Right renal pelvis (tissue), 4 donors: Measurements from ENCODE around the gene NXPH1. TPM values are rescaled to one million over a fixed set of nuclear protein-coding genes. Genes with fewer than 3 reads are reported as not detected.

Experiments
- DNase-seq, 4 donors: peaks; one replicate each; pipeline ENCODE4 v3.0.0-alpha.2; 2013; ENCODE audit warnings: low read depth in 4 of 4, low spot score in 3 of 4, missing footprints in 1 of 4
- polyA plus RNA-seq, 4 donors: library from polyadenylated mRNA; unstranded; fragments of 120-200 nt; gene quantifications; one replicate each; pipeline ENCODE4 v1.2.1, GENCODE V29; 2013; ENCODE audit not compliant: insufficient read length in 4 of 4

The NXPH1 gene
- polyA plus RNA-seq, 4 donors: 0.23 to 0.37 TPM; not detected in 2

DNA sequence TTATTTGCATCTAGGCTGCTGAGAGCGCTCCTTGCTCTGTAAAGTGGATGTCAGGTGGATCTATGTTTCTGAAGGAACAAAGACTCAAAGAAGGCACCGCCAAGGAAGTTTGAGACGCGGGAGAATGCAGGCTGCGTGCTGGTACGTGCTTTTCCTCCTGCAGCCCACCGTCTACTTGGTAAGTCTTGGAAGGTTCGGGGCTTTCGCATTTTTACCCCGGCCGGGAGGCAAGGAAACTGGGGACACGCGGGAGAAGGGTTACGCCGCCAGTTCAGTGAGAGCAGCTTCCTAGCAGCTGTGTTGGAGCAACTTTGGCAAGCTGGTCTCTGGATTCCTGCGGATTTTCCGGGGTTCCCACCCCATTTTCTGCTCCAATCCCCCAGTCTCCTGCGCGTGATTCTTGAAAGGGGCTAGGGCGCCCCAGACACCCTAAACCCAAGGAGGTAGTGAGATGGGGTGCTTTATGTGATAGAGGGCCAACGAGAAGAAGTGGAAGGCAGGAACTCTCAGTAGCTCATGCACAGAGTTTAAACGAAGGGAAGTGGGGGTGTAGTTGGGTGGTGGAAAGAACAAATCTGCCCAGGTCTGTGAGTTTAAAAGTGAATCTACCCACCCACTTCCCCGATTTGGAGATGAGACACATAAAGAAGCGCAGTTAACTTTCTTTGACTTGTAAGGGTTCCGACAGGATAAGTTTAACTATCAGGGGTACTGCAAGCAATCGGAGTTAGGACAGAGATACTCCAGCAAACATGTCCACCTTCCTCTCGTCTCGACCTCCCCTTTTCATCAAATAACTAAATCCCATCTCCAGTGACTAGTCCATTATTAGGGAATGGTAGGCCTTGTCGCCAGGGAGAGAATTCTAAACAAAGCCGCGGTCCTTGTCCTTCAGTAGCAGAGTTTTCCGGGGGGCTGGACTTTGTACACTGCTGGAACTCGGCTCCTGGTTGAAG is 2.5 kb downstream of the NXPH1 start:
- DNase-seq: no peak

DNA sequence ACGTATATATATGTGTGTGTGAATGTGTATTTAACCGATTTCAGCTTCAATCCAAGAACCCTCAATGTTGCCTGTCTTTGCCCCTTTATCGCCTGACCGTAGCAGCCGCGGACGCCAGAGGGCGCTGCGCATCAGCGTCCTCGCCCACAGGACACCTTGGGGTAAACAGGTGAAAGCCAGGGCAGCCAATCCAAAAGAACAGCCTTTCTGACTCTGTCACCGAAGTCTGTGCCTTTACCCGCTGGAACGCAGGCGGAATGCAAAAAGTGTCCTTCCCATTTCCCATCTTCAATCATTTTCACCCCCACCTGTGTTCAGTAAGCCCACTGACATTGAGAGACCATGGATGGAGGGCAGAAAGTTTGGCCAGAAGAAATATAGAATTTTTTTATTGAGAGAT is 3.6 kb downstream of the NXPH1 start:
- DNase-seq: no peak

DNA sequence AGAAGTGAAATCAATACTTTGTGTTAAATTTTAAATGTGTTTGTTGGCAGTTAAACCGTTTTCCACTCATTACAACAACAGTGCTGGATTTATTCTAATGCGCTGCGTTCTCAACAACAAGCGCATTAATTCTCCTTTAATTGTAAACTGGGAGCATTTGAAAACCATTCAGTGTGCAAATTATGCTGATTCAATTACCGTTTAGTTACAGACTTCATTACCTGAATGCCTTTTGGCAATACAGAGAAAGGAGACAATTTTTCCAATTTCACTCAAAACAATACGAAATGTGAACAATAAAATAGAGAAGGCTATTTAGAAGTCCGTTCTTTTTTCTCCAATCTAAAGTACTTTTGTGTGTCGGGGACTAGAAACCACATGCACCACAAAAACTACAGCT is 4.2 kb downstream of the NXPH1 start:
- no peak for DNase-seq

DNA sequence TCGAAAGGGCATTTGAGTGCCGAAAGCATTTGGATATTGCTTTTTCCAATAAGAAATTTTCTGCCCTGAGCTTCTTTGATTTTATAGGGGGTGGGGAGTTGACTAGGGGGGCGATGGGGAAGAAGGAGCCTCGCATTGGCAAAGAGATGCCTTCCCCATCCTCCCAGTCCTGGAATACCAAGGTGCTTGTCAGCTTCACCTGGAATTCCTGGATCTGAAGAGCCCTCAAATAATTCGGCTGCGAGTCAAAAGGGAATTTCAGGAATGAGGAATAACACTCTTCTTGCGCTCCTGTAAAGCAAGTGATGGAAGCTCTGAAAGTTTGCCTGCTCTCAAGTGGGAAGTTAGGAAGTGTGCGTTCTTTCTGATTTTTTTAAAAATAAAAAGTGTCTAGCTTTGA is 7.3 kb downstream of the NXPH1 start:
- no peak for DNase-seq

DNA sequence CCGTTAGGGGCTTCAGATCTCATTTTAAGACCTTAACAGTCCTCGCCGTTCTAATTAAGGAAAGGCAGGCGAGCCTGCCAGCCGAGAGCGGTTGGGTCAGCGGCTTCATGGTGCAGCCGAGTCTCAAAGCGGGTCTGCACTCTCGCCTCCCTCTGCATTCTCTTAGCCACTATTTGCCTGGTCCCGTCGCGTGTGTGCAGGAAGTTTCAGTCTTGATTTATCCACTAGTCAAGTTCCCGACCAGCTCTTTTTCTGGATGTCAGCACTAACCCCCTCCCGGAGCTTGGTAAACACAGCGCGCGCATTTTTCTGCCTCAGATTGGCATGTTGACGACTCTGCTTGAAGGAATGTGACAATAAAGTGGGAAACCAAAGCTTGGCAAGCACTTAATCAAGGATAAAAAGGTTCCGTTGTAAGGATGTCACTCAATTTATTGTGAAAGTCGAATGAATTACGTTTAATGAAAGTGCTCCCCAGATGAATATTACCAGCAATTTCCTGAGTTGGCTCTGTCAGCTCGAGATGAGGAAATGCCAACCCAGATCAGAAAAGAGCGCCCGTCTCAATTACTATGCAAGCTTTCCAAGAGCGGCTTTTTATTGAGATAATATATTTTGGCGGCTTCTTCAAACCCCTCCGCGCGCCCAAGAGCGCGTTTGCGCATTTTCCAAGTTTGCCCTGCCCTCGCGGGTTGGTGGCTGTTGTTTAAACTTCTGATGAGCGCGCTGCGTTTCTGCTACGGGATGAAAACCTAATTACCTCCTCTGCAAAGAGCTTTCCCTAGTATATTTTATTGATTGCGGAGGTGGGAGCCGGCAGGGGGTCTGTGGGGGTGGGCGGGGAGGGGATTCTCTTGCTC is 7.9 kb downstream of the NXPH1 start:
- DNase-seq: no peak

GRCh38 chr7:8442051-8442813 is 8.8 kb downstream of the NXPH1 start:
- DNase-seq: no peak

- DNase-seq: peak; percentile 50 to 77 (median 58)
Measured at GRCh38 chr7:8442814-8443304, 9.4 kb downstream of the NXPH1 start.

DNA sequence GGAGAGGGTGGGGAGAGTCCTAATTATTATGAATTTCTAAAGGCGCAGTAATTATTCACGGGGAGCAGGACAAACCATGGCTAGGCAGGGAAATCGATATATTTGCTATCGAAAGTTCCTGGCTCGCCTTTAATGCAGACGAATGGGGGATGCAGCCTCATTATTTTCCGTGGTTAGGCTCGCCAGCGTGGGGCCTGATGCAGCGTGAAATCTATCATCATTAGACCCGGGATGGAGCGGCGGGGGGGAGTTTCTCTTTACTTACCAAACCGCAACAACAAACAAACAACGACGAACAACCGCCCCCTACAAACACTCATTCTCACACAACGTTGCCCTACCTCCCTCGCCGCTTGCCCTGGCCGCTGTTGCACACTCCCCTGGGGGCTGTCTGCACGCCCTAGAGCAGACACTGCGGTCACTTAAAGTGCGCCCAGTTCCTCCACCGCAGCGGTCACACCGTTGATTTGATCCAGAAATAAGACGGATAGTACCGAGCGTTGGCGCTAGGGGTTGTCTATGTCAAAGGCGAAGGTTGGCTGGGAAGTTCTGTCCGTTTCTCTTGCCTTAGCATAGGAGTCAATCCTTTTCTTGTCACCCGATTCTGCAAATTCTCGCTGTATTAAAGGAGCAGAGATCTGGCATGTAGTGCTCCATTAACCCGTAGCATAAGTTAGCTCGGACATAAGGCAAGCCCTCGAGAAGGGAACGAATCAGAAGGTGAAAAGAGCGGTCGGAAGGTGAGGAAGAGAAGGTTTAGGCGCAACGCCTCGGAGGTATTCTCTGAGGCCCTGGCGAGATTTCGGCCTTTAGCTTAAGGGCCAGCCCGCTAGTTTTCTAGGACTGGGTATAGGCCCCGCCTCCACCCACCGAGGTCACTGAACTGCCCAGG is 10.4 kb downstream of the NXPH1 start:
- no peak for DNase-seq

DNA sequence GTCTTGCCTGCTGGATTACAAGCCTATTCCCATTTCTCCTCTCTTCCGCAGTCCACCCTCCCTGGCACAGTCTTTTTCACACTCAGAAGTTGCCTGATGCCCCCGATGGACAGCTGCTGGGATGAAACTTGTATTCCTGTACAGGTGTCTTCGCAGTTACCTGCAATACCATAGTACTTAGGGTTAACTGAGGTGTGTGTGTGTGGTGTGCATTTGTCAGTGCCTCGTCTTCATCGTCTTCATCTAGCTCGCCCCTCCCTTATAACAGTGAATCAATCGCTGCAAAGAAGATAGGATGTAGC is 11.0 kb downstream of the NXPH1 start:
- DNase-seq: no peak

DNA sequence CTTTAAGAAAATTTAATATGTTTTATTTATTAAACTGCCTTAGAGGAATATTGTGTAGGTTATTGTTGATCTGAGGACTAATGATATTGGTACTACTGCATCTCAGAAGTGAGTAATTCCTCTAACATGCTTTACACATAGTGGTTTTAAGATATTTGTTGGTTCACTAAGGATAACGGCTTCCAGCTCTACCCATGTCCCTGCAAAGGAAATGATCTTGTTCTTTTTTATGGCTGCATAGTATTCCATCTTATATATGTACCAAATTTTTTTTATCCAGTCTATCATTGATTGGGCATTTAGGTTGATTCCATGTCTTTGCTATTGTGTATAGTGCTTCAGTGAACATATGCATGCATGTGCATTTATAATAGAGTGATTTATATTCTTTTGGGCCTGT is 20.1 kb downstream of the NXPH1 start:
- DNase-seq: no peak

GRCh38 chr7:8455426-8455825 is 22.0 kb downstream of the NXPH1 start:
- no peak for DNase-seq

DNA sequence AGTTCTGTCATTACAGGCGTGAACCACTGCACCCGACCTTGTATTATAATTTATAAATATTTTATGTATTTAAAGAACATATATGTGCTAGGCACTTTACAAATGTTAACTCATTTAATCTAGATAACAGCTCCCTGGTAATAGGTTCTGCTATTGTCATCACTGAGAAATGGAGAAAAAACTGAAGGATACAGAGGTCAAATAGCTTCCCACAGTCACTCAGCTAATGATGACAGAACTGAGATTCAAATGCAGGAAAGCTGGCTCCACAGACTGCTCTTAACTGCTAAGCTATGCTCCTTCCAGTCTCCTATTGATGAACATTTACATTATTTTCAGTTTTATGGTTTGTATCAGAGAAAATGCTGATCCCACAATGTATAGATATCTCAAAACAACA is 28.9 kb downstream of the NXPH1 start:
- DNase-seq: no peak

- DNase-seq: no peak
Measured at GRCh38 chr7:8465338-8465737, 31.9 kb downstream of the NXPH1 start.

DNA sequence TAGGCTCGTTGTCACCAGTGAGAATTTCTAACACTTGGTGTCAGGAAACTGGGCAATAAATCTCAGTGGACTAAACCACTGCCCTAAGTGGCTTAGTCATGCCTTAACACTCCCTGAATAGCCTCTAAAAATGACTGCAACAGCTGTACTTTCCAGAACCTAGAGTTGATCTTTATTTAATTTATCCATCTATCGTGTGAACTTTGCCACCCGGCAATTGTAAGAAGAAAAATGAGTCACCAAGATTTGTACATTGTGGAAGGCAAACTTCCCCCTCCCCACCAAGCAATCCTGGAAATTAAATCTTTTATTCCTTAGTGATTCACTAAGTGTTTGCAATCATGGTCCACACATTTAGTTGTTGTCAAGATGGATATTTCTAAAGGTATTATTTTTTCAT is 47.1 kb downstream of the NXPH1 start:
- no peak for DNase-seq

GRCh38 chr7:8481096-8481495 is 47.7 kb downstream of the NXPH1 start:
- no peak for DNase-seq

- DNase-seq: no peak
Measured at GRCh38 chr7:8481752-8482446, 48.5 kb downstream of the NXPH1 start.

- DNase-seq: no peak
Measured at GRCh38 chr7:8490391-8491045, 57.1 kb downstream of the NXPH1 start.

DNA sequence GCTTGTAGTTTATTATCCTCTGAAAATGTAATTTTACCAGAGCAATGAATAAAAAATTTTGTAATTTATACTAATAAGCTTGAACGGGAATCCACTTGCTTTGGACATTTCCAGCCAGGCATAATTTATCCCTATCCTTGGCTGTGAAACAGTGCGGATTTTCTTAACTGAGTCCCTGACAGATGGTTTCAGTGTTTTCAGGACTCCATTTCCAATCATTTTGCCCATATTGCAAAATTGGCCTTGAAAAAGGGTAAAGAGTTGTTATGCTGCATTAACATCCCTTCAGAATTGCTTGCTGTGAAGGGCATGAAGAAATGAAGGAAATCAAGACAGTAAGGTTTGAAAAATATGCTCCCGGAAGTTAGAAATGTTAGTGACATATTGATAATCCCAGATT is 57.7 kb downstream of the NXPH1 start:
- DNase-seq: no peak
